GM12878 (cell line): ENCODE data around the gene LRRK1. TPM values are rescaled to one million over a fixed set of nuclear protein-coding genes. Genes with fewer than 3 reads are reported as not detected.

Experiments
- ATF3 ChIP-seq: IDR thresholded peaks from 2 replicates; pipeline ENCODE4 v1.6.1; 2011; ENCODE audit warnings: low read depth, mild to moderate bottlenecking, low read length, moderate library complexity, borderline replicate concordance; ENCODE audit errors: extremely low read depth
- BMI1 ChIP-seq: fragments of 450-650 bp; IDR thresholded peaks from 2 replicates; pipeline ENCODE4 v1.6.1; 2016; ENCODE audit warnings: mild to moderate bottlenecking, moderate library complexity, borderline replicate concordance
- EED ChIP-seq: sonication (generic); IDR thresholded peaks from 2 replicates; pipeline ENCODE4 v1.6.1; 2016; ENCODE audit warnings: antibody characterized with exemption, low read depth
- GATAD2B ChIP-seq: fragments of 450-650 bp; conservative IDR thresholded peaks from 2 replicates; pipeline ENCODE4 v1.6.1; 2017; ENCODE audit warnings: low read depth, mild to moderate bottlenecking, moderate library complexity
- MXI1 ChIP-seq: fragments of 150-350 bp; IDR thresholded peaks from 2 replicates; pipeline ENCODE4 v1.6.1; 2011; ENCODE audit warnings: low read depth, mild to moderate bottlenecking, inconsistent platforms, low read length, improper control_type of control experiment
- MYC ChIP-seq: IDR thresholded peaks from 2 replicates; pipeline ENCODE4 v1.6.1; 2011; ENCODE audit warnings: mild to moderate bottlenecking, low read length, moderate library complexity, inconsistent platforms; ENCODE audit not compliant: insufficient read depth, insufficient replicate concordance, insufficient read length, severe bottlenecking
- NFYA ChIP-seq: IDR thresholded peaks from 2 replicates; pipeline ENCODE4 v1.6.1; 2011; ENCODE audit warnings: low read depth, mild to moderate bottlenecking, low read length, improper control_type of control experiment, borderline replicate concordance
- NR2C1 ChIP-seq: fragments of 450-650 bp; IDR thresholded peaks from 2 replicates; pipeline ENCODE4 v1.6.1; 2017; ENCODE audit warnings: antibody characterized with exemption, mild to moderate bottlenecking, moderate library complexity
- RBBP5 ChIP-seq: fragments of 200-600 bp; sonication (generic); conservative IDR thresholded peaks from 2 replicates; pipeline ENCODE4 v1.6.1; 2016
- SMAD1 ChIP-seq: fragments of 450-650 bp; IDR thresholded peaks from 2 replicates; pipeline ENCODE4 v1.6.1; 2018; ENCODE audit warnings: mild to moderate bottlenecking, low read depth; ENCODE audit not compliant: partially characterized antibody
- STAT3 ChIP-seq: IDR thresholded peaks from 2 replicates; pipeline ENCODE4 v1.6.1; 2011; ENCODE audit warnings: low read depth, low read length, improper control_type of control experiment
- TBL1XR1 ChIP-seq: IDR thresholded peaks from 2 replicates; pipeline ENCODE4 v1.6.1; 2012; ENCODE audit warnings: low read depth, low read length, improper control_type of control experiment
- TCF7 ChIP-seq: IDR thresholded peaks from 2 replicates; pipeline ENCODE4 v1.6.1; 2014; ENCODE audit warnings: antibody characterized with exemption, borderline replicate concordance
- polyA plus RNA-seq, 11 experiments: library from polyadenylated mRNA; depleted of rRNA in 4 of 11; unstranded in 6 of 11; stranded (reverse) in 5 of 11; fragments of >200 nt; fragmentation: Nextera tagmentation in 4 of 11; fragmentation: Illumina TruSeq in 1 of 11; extraction: Ambion mirVana in 4 of 11; extraction: Trizol in 1 of 11; gene quantifications; 1 replicate in 1 of 11; 2 replicates in 10 of 11; pipeline versions ENCODE4 v1.2.1 to v1.2.3, GENCODE V29; 2011 to 2016; ENCODE audit warnings: inconsistent platforms in 2 of 11, missing spikeins in 2 of 11, low read depth in 1 of 11
- total RNA-seq, 4 experiments: library from RNA; depleted of rRNA in 3 of 4; stranded (reverse); fragments of >200 nt in 3 of 4; fragmentation: Illumina TruSeq in 1 of 4; extraction: Trizol in 1 of 4; gene quantifications; 2 replicates each; pipeline versions ENCODE4 v1.2.1 to v1.2.3, GENCODE V29; 2013 to 2021
- TF ChIP-seq, protein P1 (sequence below): IDR thresholded peaks from 2 replicates; pipeline ENCODE4 v1.6.1; 2012; ENCODE audit warnings: low read depth, low read length, improper control_type of control experiment
- TF ChIP-seq, protein P2 (sequence below): fragments of 450-650 bp; IDR thresholded peaks from 2 replicates; pipeline ENCODE4 v1.6.1; 2017; ENCODE audit warnings: mild to moderate bottlenecking

LRRK1 gene
- total and polyA plus RNA-seq, 10 of the 15 experiments (the other 5 are each of a cell fraction or from before 2014, with no cell fraction given): 2.2 to 58.3 (median 17.9) TPM

DNA sequence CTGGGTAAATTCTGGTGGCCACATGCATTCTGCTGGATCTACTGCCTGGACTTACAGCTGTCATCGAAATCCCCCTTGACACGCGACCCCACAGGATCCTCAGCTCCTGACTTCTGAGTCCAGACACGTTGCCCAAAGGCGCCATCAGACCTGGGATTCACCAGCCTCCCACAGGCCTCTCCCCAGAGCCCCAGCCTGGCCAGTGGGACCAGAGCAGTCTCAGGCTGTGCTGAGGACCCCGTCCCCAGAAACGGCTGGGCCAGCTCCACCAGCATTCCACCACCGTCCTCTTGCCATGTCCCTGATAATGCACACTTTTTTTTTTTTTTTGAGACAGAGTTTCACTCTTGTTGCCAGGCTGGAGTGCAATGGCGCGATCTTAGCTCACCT is 166.1 kb downstream of the LRRK1 start (continued):
- TF ChIP-seq NR2C1 (no peak), GATAD2B (no peak), STAT3 (no peak), RBBP5 (no peak), ATF3 (no peak), BMI1 (no peak), EED (no peak), TCF7 (no peak), SMAD1 (no peak), NFYA (no peak), MXI1 (no peak), TBL1XR1 (no peak), MYC (no peak)
- TF ChIP-seq, protein P1, sequence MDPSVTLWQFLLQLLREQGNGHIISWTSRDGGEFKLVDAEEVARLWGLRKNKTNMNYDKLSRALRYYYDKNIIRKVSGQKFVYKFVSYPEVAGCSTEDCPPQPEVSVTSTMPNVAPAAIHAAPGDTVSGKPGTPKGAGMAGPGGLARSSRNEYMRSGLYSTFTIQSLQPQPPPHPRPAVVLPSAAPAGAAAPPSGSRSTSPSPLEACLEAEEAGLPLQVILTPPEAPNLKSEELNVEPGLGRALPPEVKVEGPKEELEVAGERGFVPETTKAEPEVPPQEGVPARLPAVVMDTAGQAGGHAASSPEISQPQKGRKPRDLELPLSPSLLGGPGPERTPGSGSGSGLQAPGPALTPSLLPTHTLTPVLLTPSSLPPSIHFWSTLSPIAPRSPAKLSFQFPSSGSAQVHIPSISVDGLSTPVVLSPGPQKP: no peak
- TF ChIP-seq, protein P2, sequence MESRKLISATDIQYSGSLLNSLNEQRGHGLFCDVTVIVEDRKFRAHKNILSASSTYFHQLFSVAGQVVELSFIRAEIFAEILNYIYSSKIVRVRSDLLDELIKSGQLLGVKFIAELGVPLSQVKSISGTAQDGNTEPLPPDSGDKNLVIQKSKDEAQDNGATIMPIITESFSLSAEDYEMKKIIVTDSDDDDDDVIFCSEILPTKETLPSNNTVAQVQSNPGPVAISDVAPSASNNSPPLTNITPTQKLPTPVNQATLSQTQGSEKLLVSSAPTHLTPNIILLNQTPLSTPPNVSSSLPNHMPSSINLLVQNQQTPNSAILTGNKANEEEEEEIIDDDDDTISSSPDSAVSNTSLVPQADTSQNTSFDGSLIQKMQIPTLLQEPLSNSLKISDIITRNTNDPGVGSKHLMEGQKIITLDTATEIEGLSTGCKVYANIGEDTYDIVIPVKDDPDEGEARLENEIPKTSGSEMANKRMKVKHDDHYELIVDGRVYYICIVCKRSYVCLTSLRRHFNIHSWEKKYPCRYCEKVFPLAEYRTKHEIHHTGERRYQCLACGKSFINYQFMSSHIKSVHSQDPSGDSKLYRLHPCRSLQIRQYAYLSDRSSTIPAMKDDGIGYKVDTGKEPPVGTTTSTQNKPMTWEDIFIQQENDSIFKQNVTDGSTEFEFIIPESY: no peak
- TF ChIP-seq, all 136 proteins: peak for 0
